ENCODE measurements around the gene MSRB1. TPM values are rescaled to one million over a fixed set of nuclear protein-coding genes. Genes with fewer than 3 reads are reported as not detected.

The MSRB1 gene
- total RNA-seq, 1 donor from 2014 or later: 11.7 TPM

DNA sequence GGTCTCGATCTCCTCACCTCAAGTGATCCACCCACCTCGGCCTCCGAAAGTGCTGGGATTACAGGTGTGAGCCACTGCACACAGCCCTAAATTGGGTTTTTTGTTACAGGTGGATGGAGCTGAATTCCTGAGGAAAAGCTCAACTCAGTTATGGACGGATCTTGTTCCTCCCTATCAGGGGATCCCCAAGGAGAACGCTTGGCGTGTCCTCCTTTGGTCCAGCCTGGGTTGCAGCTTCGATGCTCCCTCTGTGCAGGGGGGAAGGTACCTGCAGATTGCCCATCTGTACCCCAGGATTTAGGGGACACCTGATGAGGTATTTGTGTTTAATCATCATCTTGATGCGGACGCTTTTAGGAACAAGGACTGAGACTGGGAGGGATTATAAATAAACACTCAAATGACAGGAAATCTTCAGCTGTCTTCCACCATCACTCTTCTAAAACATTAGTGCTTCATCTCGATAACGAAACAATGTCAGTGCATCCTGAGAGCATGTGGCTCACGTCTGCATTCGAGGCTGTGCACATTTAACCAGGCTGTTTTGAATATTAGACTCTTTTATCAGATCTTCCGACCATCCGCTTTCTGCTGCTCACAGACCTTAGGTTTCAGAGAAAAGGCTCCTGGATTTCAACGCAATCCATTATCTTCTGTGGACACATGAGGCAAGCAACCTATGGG lies 52.8 kb downstream of the MSRB1 start:
- no peak for DNase-seq (ENCODE audit: low read depth)
- Histone ChIP-seq H3K36me3 (ENCODE audit: control insufficient read depth, insufficient read depth, low read length) (no peaks in the 10 kb centered on the region), H3K27me3 (ENCODE audit: control insufficient read depth, insufficient read depth, low read length) (peaks cover 26% of the 10 kb centered on the region), H3K4me3 (ENCODE audit: low read depth, low read length) (no peak overlapping the region)
- TF ChIP-seq, protein P1, sequence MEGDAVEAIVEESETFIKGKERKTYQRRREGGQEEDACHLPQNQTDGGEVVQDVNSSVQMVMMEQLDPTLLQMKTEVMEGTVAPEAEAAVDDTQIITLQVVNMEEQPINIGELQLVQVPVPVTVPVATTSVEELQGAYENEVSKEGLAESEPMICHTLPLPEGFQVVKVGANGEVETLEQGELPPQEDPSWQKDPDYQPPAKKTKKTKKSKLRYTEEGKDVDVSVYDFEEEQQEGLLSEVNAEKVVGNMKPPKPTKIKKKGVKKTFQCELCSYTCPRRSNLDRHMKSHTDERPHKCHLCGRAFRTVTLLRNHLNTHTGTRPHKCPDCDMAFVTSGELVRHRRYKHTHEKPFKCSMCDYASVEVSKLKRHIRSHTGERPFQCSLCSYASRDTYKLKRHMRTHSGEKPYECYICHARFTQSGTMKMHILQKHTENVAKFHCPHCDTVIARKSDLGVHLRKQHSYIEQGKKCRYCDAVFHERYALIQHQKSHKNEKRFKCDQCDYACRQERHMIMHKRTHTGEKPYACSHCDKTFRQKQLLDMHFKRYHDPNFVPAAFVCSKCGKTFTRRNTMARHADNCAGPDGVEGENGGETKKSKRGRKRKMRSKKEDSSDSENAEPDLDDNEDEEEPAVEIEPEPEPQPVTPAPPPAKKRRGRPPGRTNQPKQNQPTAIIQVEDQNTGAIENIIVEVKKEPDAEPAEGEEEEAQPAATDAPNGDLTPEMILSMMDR (IDR thresholded peaks at IDR 0.05; ENCODE audit: insufficient read depth, low read length, poor library complexity, severe bottlenecking): no peak

Other genes with a start within 250 kb of the MSRB1 start
- 32.6 and 46.9 TPM in 2 replicates for gene MAPK8IP3, start 237.0 kb downstream of the MSRB1 start, total RNA-seq
- gene NME3, start 171.7 kb downstream of the MSRB1 start, total RNA-seq: 44.9 and 45.3 TPM in 2 replicates
- 6.8 and 13.6 TPM in 2 replicates for gene EME2, start 170.4 kb downstream of the MSRB1 start, total RNA-seq
- 94.9 and 108 TPM in 2 replicates for gene MRPS34, start 170.1 kb downstream of the MSRB1 start, total RNA-seq
- 60.6 and 78.2 TPM in 2 replicates for gene SPSB3, start 160.6 kb downstream of the MSRB1 start, total RNA-seq
- gene NUBP2, start 160.2 kb downstream of the MSRB1 start, total RNA-seq: 145 and 187 TPM in 2 replicates
- gene IGFALS, start 149.5 kb downstream of the MSRB1 start, total RNA-seq: 0.48 TPM in 1 of 2 replicates, not detected in the other
- 62.8 and 98.4 TPM in 2 replicates for gene HAGH, start 116.4 kb downstream of the MSRB1 start, total RNA-seq
- 59.7 and 77.3 TPM in 2 replicates for gene FAHD1, start 116.0 kb downstream of the MSRB1 start, total RNA-seq
- gene MEIOB, start 71.0 kb downstream of the MSRB1 start, total RNA-seq: 5.0 and 6.2 TPM in 2 replicates
- gene HS3ST6, start 24.8 kb downstream of the MSRB1 start, total RNA-seq: 0.89 and 0.92 TPM in 2 replicates
- not detected in 2 replicates for gene RPL3L, start 11.5 kb upstream of the MSRB1 start, total RNA-seq
- 280 and 289 TPM in 2 replicates for gene NDUFB10, start 16.3 kb upstream of the MSRB1 start, total RNA-seq
- 4,278 and 4,383 TPM in 2 replicates for gene RPS2, start 21.6 kb upstream of the MSRB1 start, total RNA-seq
- not detected in 2 replicates for gene RNF151, start 23.7 kb upstream of the MSRB1 start, total RNA-seq
- 53.5 and 70.3 TPM in 2 replicates for gene TBL3, start 28.9 kb upstream of the MSRB1 start, total RNA-seq
- gene NOXO1, start 38.3 kb upstream of the MSRB1 start, total RNA-seq: 0.96 TPM in 1 of 2 replicates, not detected in the other
- gene GFER, start 41.0 kb upstream of the MSRB1 start, total RNA-seq: 30.2 and 32.7 TPM in 2 replicates
- gene SYNGR3, start 46.8 kb upstream of the MSRB1 start, total RNA-seq: 11.3 and 20.1 TPM in 2 replicates
- gene ZNF598, start 66.6 kb upstream of the MSRB1 start, total RNA-seq: 48.1 and 57.7 TPM in 2 replicates
- not detected in 2 replicates for gene NPW, start 76.6 kb upstream of the MSRB1 start, total RNA-seq
- 27.5 and 46.3 TPM in 2 replicates for gene NHERF2, start 83.7 kb upstream of the MSRB1 start, total RNA-seq
- 39.3 and 44.1 TPM in 2 replicates for gene NTHL1, start 104.6 kb upstream of the MSRB1 start, total RNA-seq
- 67.9 and 104 TPM in 2 replicates for gene TSC2, start 104.8 kb upstream of the MSRB1 start, total RNA-seq
- 85.6 and 102 TPM in 2 replicates for gene PKD1, start 192.7 kb upstream of the MSRB1 start, total RNA-seq
- 0.54 and 0.68 TPM in 2 replicates for gene RAB26, start 205.4 kb upstream of the MSRB1 start, total RNA-seq
- 82.7 and 83.9 TPM in 2 replicates for gene TRAF7, start 212.6 kb upstream of the MSRB1 start, total RNA-seq